Measurements from ENCODE around the gene TRIM34. TPM values are rescaled to one million over a fixed set of nuclear protein-coding genes. Genes with fewer than 3 reads are reported as not detected.
A peak's percentile ranks its signal among the peaks of the same experiment; 100 is the strongest.

TRIM34 gene
- total and polyA plus RNA-seq, 7 experiments from 2014 or later: 5.8 to 14.2 (median 10.8) TPM

- no peaks in the 10 kb centered on the region for H3K9me3 ChIP-seq (ENCODE audit: control insufficient read depth in 2 of 3, low read length in 3 of 3)
- H3K36me3 Mint-ChIP-seq: peaks cover 3 to 12% (median 8%) of the 10 kb centered on the region in 5 donors
- H3K27me3 Mint-ChIP-seq: no peaks in the 10 kb centered on the region
- no peaks in the 10 kb centered on the region for H3K27me3 ChIP-seq (ENCODE audit: control insufficient read depth in 2 of 2, insufficient read depth in 2 of 2, low read length in 2 of 2)
- ATAC-seq (peak; percentile 90), DNase-seq (peak; percentile 37 to 86 (median 83))
- ChIA-PET CTCF (interaction anchor here (0.5 to 2.9 kb wide), 13 partner anchors 12 to 678 kb away, joined by 3 to 14 read pairs (median 5); partner anchors contain the start of genes OR52N2 and TRIM34), POLR2A (interaction anchor here (0.7 to 3.4 kb wide), 6 partner anchors 9 to 47 kb away, joined by 3 to 22 read pairs (median 4); no protein-coding TSS in a partner anchor)
- peak within 1 kb of the TSS; percentile 90 to 98 (median 95) for H3K27ac Mint-ChIP-seq
- H3K9me3 Mint-ChIP-seq: peaks cover 0 to 3% (median 0%) of the 10 kb centered on the region in 11 donors
- peaks cover 0 to 10% (median 3%) of the 10 kb centered on the region in 3 experiments for H3K36me3 ChIP-seq (ENCODE audit: control insufficient read depth in 2 of 3, insufficient read depth in 3 of 3, low read length in 3 of 3)
- H3K4me3 Mint-ChIP-seq: peak within 1 kb of the TSS; percentile 81 to 99 (median 94)
- peaks cover 9 to 23% of the 10 kb centered on the region in 2 donors for H3K4me1 ChIP-seq (ENCODE audit: control insufficient read depth in 2 of 2, insufficient read depth in 2 of 2, low read length in 2 of 2)
- H3K4me1 Mint-ChIP-seq: peaks cover 28 to 83% (median 66%) of the 10 kb centered on the region in 7 donors
- H3K4me3 ChIP-seq (ENCODE audit: low read length): peak within 1 kb of the TSS; percentile 90
- intact Hi-C loops (cut with micrococcal nuclease): loop anchor here (1.0 to 10.0 kb wide), 17 partner anchors 7 to 1076 kb away; partner anchors contain the start of genes ARFIP2 (in 2 of the 2), OR52N2 (in 2 of the 2), TIMM10B (in 2 of the 2) and FHIP1B (in 1 of the 2)
- peak within 1 kb of the TSS; percentile 76 for H3K27ac ChIP-seq (ENCODE audit: low read depth, low read length)
These were observed 60.0 kb downstream of the TRIM34 start, which contains the start of gene TRIM5 for GRCh38 chr11:5684646-5685362. Gene TRIM5 (minus strand): TSS chr11:5685074. CDS start chr11:5680177, 4,897 bp downstream.

DNA sequence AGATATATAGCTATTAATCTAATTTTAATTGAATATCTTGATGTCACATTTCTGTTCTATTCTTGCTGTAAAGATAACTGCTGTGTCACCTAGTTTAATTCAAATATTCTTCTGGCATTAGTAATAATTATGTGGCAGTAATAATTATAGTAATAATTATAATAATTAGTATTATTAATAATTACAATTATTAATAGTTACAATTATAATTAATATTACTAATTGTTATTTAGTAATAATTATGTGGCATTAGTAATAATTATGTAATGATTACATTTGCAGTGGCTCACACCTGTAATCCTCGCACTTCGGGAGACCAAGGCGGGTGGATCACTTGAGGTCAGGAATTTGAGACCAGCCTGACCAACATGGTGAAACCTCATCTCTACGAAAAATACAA, 61.6 kb downstream of the TRIM34 start:
- DNase-seq: no peak
- ChIA-PET CTCF (no interaction called here), POLR2A (interaction anchor here (1.2 to 3.4 kb wide), 3 partner anchors 15 to 705 kb away, joined by 3 to 22 read pairs (median 14); no protein-coding TSS in a partner anchor)
- H3K4me1 Mint-ChIP-seq: peaks cover 28 to 67% (median 53%) of the 10 kb centered on the region in 7 donors
- H3K27ac Mint-ChIP-seq: peak overlapping the region in 5 of 9 donors; percentile 54 to 99 (median 78)
- Histone ChIP-seq H3K36me3 (ENCODE audit: control insufficient read depth in 2 of 3, insufficient read depth in 3 of 3, low read length in 3 of 3) (no peaks in the 10 kb centered on the region), H3K27me3 (ENCODE audit: control insufficient read depth in 2 of 2, insufficient read depth in 2 of 2, low read length in 2 of 2) (no peaks in the 10 kb centered on the region), H3K4me1 (ENCODE audit: control insufficient read depth in 2 of 2, insufficient read depth in 2 of 2, low read length in 2 of 2) (peaks cover 9 to 23% of the 10 kb centered on the region in 2 donors), H3K4me3 (ENCODE audit: low read length) (no peak overlapping the region), H3K9me3 (ENCODE audit: control insufficient read depth in 2 of 3, low read length in 3 of 3) (no peaks in the 10 kb centered on the region), H3K27ac (ENCODE audit: low read depth, low read length) (no peak overlapping the region)
- ATAC-seq: no peak
- no peaks in the 10 kb centered on the region for H3K27me3 Mint-ChIP-seq
- no peak overlapping the region for H3K4me3 Mint-ChIP-seq
- intact Hi-C loops (cut with micrococcal nuclease): loop anchor here (5.0 to 10.0 kb wide), 7 partner anchors 562 to 1061 kb away; partner anchors contain the start of genes ARFIP2 (in 2 of the 2), TIMM10B (in 2 of the 2), ILK (in 1 of the 2) and RRP8 (in 1 of the 2)
- H3K9me3 Mint-ChIP-seq: peaks cover 0 to 3% (median 0%) of the 10 kb centered on the region in 11 donors
- peaks cover 0 to 22% (median 1%) of the 10 kb centered on the region in 5 donors for H3K36me3 Mint-ChIP-seq

DNA sequence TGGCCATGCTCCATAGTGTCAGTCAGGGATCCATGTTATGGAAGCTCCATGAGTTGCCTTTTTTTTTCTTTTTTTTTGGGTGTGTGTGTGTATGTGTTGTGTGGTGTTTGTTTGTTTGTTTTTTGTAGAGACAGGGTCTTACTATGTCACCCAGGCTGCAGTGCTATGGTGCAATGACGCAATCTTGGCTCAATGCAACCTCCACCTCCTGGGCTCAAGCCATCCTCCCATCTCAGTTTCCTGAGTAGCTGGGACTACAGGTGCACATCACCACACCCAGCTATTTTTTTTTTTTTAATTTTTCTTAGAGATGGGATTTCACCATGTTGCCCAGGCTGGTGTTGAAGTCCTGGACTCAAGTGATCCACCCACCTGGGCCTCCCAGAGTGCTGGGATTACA, 63.7 kb downstream of the TRIM34 start:
- Histone ChIP-seq H3K4me3 (ENCODE audit: low read length) (no peak overlapping the region), H3K27me3 (ENCODE audit: control insufficient read depth in 2 of 2, insufficient read depth in 2 of 2, low read length in 2 of 2) (no peaks in the 10 kb centered on the region), H3K9me3 (ENCODE audit: control insufficient read depth in 2 of 3, low read length in 3 of 3) (no peaks in the 10 kb centered on the region), H3K4me1 (ENCODE audit: control insufficient read depth in 2 of 2, insufficient read depth in 2 of 2, low read length in 2 of 2) (peaks cover 15 to 33% of the 10 kb centered on the region in 2 donors), H3K27ac (ENCODE audit: low read depth, low read length) (peak overlapping the region; percentile 93), H3K36me3 (ENCODE audit: control insufficient read depth in 2 of 3, insufficient read depth in 3 of 3, low read length in 3 of 3) (no peaks in the 10 kb centered on the region)
- Mint-ChIP-seq H3K27me3 (no peaks in the 10 kb centered on the region), H3K4me3 (peak overlapping the region in 9 of 10 donors; percentile 21 to 100 (median 94)), H3K27ac (peak overlapping the region; percentile 68 to 100 (median 95)), H3K4me1 (peaks cover 32 to 69% (median 57%) of the 10 kb centered on the region in 7 donors), H3K36me3 (peaks cover 4 to 30% (median 8%) of the 10 kb centered on the region in 5 donors), H3K9me3 (peaks cover 0 to 1% (median 0%) of the 10 kb centered on the region in 11 donors)
- intact Hi-C loops (cut with micrococcal nuclease): loop anchor here (2.0 to 10.0 kb wide), 8 partner anchors 546 to 1059 kb away; partner anchors contain the start of genes ARFIP2 (in 2 of the 2), TIMM10B (in 2 of the 2), FHIP1B (in 1 of the 2) and ILK (in 1 of the 2)
- ATAC-seq (no peak), DNase-seq (no peak)
- CTCF ChIA-PET: interaction anchor here (0.6 to 1.5 kb wide), 3 partner anchors 13 to 116 kb away, joined by 3 to 10 read pairs (median 3); no protein-coding TSS in a partner anchor
- POLR2A ChIA-PET: interaction anchor here (0.6 to 2.2 kb wide), 5 partner anchors 10 to 128 kb away, joined by 3 to 7 read pairs (median 3); no protein-coding TSS in a partner anchor

GRCh38 chr11:5689551-5689983, 64.8 kb downstream of the TRIM34 start, which contains the start of gene TRIM22:
Gene TRIM22 (plus strand): TSS chr11:5689790. CDS start chr11:5696233, 6,443 bp downstream.
- H3K27me3 ChIP-seq (ENCODE audit: control insufficient read depth in 2 of 2, insufficient read depth in 2 of 2, low read length in 2 of 2): no peaks in the 10 kb centered on the region
- ATAC-seq (peak; percentile 69), DNase-seq (peak in 8 of 9 donors; percentile 51 to 79 (median 68))
- H3K36me3 ChIP-seq (ENCODE audit: control insufficient read depth in 2 of 3, insufficient read depth in 3 of 3, low read length in 3 of 3): no peaks in the 10 kb centered on the region
- POLR2A ChIA-PET: interaction anchor here (0.6 to 2.2 kb wide), 5 partner anchors 11 to 794 kb away, joined by 3 to 18 read pairs (median 7); no protein-coding TSS in a partner anchor
- H3K27ac Mint-ChIP-seq: peak within 1 kb of the TSS; percentile 95 to 100 (median 97)
- H3K4me3 Mint-ChIP-seq: peak within 1 kb of the TSS; percentile 93 to 100 (median 98)
- H3K27me3 Mint-ChIP-seq: no peaks in the 10 kb centered on the region
- H3K9me3 Mint-ChIP-seq: no peaks in the 10 kb centered on the region
- intact Hi-C loops (cut with micrococcal nuclease): loop anchor here (1.0 to 10.0 kb wide), 11 partner anchors 12 to 1058 kb away; partner anchors contain the start of genes ARFIP2 (in 2 of the 2), TIMM10B (in 2 of the 2), FHIP1B (in 1 of the 2) and ILK (in 1 of the 2)
- no peaks in the 10 kb centered on the region for H3K9me3 ChIP-seq (ENCODE audit: control insufficient read depth in 2 of 3, low read length in 3 of 3)
- peak within 1 kb of the TSS; percentile 93 for H3K27ac ChIP-seq (ENCODE audit: low read depth, low read length)
- peaks cover 25 to 36% of the 10 kb centered on the region in 2 donors for H3K4me1 ChIP-seq (ENCODE audit: control insufficient read depth in 2 of 2, insufficient read depth in 2 of 2, low read length in 2 of 2)
- H3K36me3 Mint-ChIP-seq: peaks cover 9 to 30% (median 13%) of the 10 kb centered on the region in 5 donors
- CTCF ChIA-PET: interaction anchor here (0.7 to 1.5 kb wide), 4 partner anchors 12 to 24 kb away, joined by 3 to 6 read pairs (median 3); no protein-coding TSS in a partner anchor
- H3K4me3 ChIP-seq (ENCODE audit: low read length): peak within 1 kb of the TSS; percentile 81
- H3K4me1 Mint-ChIP-seq: peaks cover 35 to 68% (median 57%) of the 10 kb centered on the region in 7 donors

DNA sequence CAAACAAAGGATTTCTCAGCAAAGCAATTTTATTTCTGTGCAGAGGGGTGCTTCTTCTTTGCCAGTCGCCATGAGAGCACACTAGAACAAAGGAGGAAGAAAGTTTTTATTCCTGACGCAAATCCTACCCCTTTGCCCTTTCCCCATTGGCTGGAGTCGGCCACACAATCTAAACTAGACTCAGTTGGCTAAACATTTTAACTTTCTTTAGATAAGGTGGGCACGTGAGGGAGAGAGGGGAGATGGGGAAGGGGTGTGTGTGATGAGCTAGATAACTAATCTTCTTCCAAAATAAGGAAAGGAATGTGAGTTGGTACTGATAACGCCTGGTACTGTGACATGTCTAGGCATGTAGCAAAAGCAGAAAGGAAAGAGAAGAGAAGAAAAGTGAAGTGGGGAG, 65.4 kb downstream of the TRIM34 start:
- Mint-ChIP-seq H3K36me3 (peaks cover 9 to 34% (median 19%) of the 10 kb centered on the region in 5 donors), H3K9me3 (no peaks in the 10 kb centered on the region), H3K4me3 (peak overlapping the region; percentile 93 to 100 (median 98)), H3K4me1 (peaks cover 38 to 68% (median 57%) of the 10 kb centered on the region in 7 donors), H3K27me3 (no peaks in the 10 kb centered on the region), H3K27ac (peak overlapping the region; percentile 95 to 100 (median 97))
- DNase-seq (no peak), ATAC-seq (no peak)
- ChIA-PET POLR2A (interaction anchor here (0.9 to 2.2 kb wide), 4 partner anchors 10 to 15 kb away, joined by 5 to 18 read pairs (median 7); no protein-coding TSS in a partner anchor), CTCF (interaction anchor here (0.7 to 1.8 kb wide), 4 partner anchors 10 to 987 kb away, joined by 3 to 4 read pairs (median 3); no protein-coding TSS in a partner anchor)
- H3K4me1 ChIP-seq (ENCODE audit: control insufficient read depth in 2 of 2, insufficient read depth in 2 of 2, low read length in 2 of 2): peaks cover 29 to 40% of the 10 kb centered on the region in 2 donors
- H3K27ac ChIP-seq (ENCODE audit: low read depth, low read length): peak overlapping the region; percentile 93
- H3K27me3 ChIP-seq (ENCODE audit: control insufficient read depth in 2 of 2, insufficient read depth in 2 of 2, low read length in 2 of 2): no peaks in the 10 kb centered on the region
- H3K9me3 ChIP-seq (ENCODE audit: control insufficient read depth in 2 of 3, low read length in 3 of 3): no peaks in the 10 kb centered on the region
- H3K36me3 ChIP-seq (ENCODE audit: control insufficient read depth in 2 of 3, insufficient read depth in 3 of 3, low read length in 3 of 3): no peaks in the 10 kb centered on the region
- intact Hi-C loops (cut with micrococcal nuclease): loop anchor here (1.0 to 5.0 kb wide), 4 partner anchors 15 to 1822 kb away; partner anchors contain the start of gene PPFIBP2 (in 1 of the 2)
- peak overlapping the region; percentile 81 for H3K4me3 ChIP-seq (ENCODE audit: low read length)

Measured in naive thymus-derived CD4-positive, alpha-beta T cell (primary cell).